H1 (cell line): ENCODE results near the gene SPATA19. TPM values are rescaled to one million over a fixed set of nuclear protein-coding genes. Genes with fewer than 3 reads are reported as not detected.

Experiments
- FOSL1 ChIP-seq: IDR thresholded peaks from 2 replicates; pipeline ENCODE4 v1.6.1; 2011; ENCODE audit warnings: mild to moderate bottlenecking, low read depth, low read length, moderate library complexity; ENCODE audit not compliant: insufficient read depth
- JUN ChIP-seq: IDR thresholded peaks from 2 replicates; pipeline ENCODE4 v1.6.1; 2011; ENCODE audit warnings: low read depth, mild to moderate bottlenecking, improper control_type of control experiment, low read length
- MAFK ChIP-seq: IDR thresholded peaks from 2 replicates; pipeline ENCODE4 v1.6.1; 2012; ENCODE audit warnings: low read depth, mild to moderate bottlenecking, improper control_type of control experiment, low read length
- PHF8 ChIP-seq: fragments of 200-600 bp; sonication (generic); conservative IDR thresholded peaks from 2 replicates; pipeline ENCODE4 v1.7.1; 2012; ENCODE audit warnings: low read depth, mild to moderate bottlenecking, inconsistent platforms, low read length, moderate library complexity
- TCF12 ChIP-seq: IDR thresholded peaks from 2 replicates; pipeline ENCODE4 v1.6.1; 2011; ENCODE audit warnings: low read depth, mild to moderate bottlenecking, low read length
- polyA plus RNA-seq, 7 experiments: library from polyadenylated mRNA; depleted of rRNA in 3 of 7; stranded (reverse) in 5 of 7; unstranded in 2 of 7; fragments of >200 nt in 5 of 7; fragments of 200-250 nt in 2 of 7; gene quantifications; 1 replicate in 5 of 7; 2 replicates in 1 of 7; 4 replicates in 1 of 7; pipeline versions ENCODE4 v1.2.1 to v1.2.3, GENCODE V29; 2011 to 2013; ENCODE audit warnings: missing spikeins in 2 of 7, mixed read lengths in 2 of 7
- total RNA-seq: library from RNA; stranded (reverse); fragmentation: NEBNext Ultra II Directional; extraction: Animal tissue kit (Norgen Biotek cat#: 25700); gene quantifications from 2 replicates; pipeline ENCODE4 v1.2.1, GENCODE V29; 2021

SPATA19 gene
- total and polyA plus RNA-seq, 2 of the 8 experiments (the other 6 are each of a cell fraction or from before 2014, with no cell fraction given) = not detected

DNA sequence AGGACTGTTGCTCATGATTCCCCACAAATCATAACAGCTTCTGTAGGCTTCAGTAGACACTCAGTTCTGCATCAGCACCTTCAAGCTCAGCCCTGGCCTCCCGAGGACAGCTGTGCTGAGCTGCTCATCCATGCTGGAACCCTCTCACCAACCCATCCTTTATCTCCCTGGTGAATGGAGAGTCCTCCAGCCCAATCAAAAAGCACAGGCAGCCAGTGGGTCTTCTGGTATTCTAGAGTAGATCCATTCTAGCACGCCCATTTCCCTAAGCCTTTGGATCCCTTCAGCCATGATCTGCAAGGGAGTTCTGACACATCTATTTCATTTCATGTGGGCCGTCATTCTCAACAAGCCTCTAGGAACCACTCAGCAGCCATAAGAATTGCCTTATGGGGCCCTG lies 44.6 kb upstream of the SPATA19 start (continued):
- no peak for TF ChIP-seq JUN
- no peak for TF ChIP-seq TCF12
- TF ChIP-seq FOSL1 = no peak
- TF ChIP-seq PHF8 = no peak
- no peak for TF ChIP-seq MAFK
